ENCODE measurements around the gene ANKRD7.

ANKRD7 gene, protein sequence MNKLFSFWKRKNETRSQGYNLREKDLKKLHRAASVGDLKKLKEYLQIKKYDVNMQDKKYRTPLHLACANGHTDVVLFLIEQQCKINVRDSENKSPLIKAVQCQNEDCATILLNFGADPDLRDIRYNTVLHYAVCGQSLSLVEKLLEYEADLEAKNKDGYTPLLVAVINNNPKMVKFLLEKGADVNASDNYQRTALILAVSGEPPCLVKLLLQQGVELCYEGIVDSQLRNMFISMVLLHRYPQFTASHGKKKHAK

DNA sequence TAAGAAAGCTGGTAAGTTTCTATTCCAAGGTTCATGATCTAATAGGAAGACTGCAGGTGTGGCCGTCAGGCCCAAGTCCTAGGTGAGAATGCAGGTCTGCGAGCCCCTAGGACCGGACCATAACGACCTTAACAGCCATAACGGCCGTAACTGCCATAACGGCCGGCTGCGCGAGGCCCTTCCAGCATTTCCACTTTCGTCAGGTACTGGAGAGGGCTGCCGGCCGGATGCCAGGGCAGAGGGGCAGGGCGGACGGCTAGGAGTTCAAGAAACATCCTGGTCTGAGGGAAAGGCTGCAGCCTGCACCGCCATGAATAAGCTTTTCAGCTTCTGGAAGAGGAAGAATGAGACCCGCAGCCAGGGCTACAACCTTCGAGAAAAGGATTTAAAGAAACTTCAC, at the start of gene ANKRD7:
Gene ANKRD7 (plus strand): TSS at position 184 of the 400 bp plus-strand sequence. CDS start 127 bp downstream, at position 311.
- no peak within 1 kb of the TSS for H3K27ac Mint-ChIP-seq
- H3K4me3 Mint-ChIP-seq = no peak within 1 kb of the TSS
- ATAC-seq (replicated peaks) (no peak), DNase-seq (no peak)
- peaks cover 0 to 3% of the 10 kb centered on the region in 2 donors for H3K9me3 Mint-ChIP-seq
- H3K27me3 Mint-ChIP-seq = peaks cover 8 to 10% of the 10 kb centered on the region in 2 donors
- no peaks in the 10 kb centered on the region for H3K4me1 Mint-ChIP-seq
- no peaks in the 10 kb centered on the region for H3K36me3 Mint-ChIP-seq

- peaks cover 7 to 13% of the 10 kb centered on the region in 2 donors for H3K4me1 Mint-ChIP-seq
- ATAC-seq (replicated peaks) (no peak), DNase-seq (no peak)
- H3K27ac Mint-ChIP-seq = no peak overlapping the region
- peaks cover 18 to 20% of the 10 kb centered on the region in 2 donors for H3K27me3 Mint-ChIP-seq
- peaks cover 0 to 13% of the 10 kb centered on the region in 2 donors for H3K36me3 Mint-ChIP-seq
- H3K4me3 Mint-ChIP-seq = no peak overlapping the region
- no peaks in the 10 kb centered on the region for H3K9me3 Mint-ChIP-seq
These were observed 48.8 kb upstream of the ANKRD7 start for GRCh38 chr7:118175740-118176139.

- H3K9me3 Mint-ChIP-seq = no peaks in the 10 kb centered on the region
- H3K36me3 Mint-ChIP-seq = peaks cover 8 to 15% of the 10 kb centered on the region in 2 donors
- peak; percentile 27 to 35 for ATAC-seq (replicated peaks)
- DNase-seq = no peak
- no peak overlapping the region for H3K4me3 Mint-ChIP-seq
- H3K4me1 Mint-ChIP-seq = peaks cover 10 to 14% of the 10 kb centered on the region in 2 donors
- H3K27ac Mint-ChIP-seq = no peak overlapping the region
- no peaks in the 10 kb centered on the region for H3K27me3 Mint-ChIP-seq
These were observed 45.3 kb upstream of the ANKRD7 start for GRCh38 chr7:118179191-118179590.

DNA sequence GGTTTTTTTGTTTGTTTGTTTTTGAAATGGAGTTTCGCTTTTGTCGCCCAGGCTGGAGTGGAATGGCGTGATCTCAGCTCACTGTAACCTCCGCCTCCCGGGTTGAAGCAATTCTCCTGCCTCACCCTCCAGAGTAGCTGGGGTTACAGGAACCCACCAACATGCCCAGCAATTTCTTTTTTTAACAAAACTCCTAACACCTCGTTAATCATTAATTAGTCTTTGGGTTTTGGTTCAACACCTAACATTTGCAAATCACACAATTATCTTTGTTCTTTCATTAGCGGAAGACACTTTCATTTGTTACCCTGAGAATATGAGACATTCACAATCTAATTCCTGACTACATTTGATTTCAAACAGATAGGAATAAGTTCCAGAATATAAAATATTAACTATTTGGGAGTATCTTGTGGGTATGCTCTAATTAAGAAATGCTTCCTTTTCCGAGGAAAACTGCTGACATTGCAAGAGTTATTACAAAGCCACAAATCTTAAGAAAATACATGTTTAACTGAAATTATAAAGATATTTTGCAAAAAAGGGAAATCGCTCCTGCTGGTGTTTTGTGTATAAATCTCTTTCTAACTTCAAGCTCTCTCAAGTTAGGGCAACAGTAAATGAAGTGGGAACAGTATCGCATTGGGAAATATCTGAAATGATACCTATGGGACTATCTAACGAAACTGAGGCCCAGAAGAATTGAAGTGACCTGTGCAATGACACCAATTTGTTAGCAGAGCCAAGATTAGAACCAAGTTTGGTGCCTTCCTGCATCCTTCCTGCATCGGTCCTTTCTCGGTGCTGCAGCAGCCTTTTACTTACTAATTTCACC, 41.7 kb upstream of the ANKRD7 start:
- Mint-ChIP-seq H3K9me3 (no peaks in the 10 kb centered on the region), H3K4me1 (peaks cover 13 to 30% of the 10 kb centered on the region in 2 donors), H3K36me3 (peaks cover 21 to 29% of the 10 kb centered on the region in 2 donors), H3K27ac (peak overlapping the region; percentile 99), H3K4me3 (peak overlapping the region; percentile 92 to 96), H3K27me3 (no peaks in the 10 kb centered on the region)
- ATAC-seq (replicated peaks) = no peak
- DNase-seq = no peak

GRCh38 chr7:118183428-118183785, 41.1 kb upstream of the ANKRD7 start:
- Mint-ChIP-seq H3K27ac (peak overlapping the region; percentile 99), H3K27me3 (no peaks in the 10 kb centered on the region), H3K9me3 (no peaks in the 10 kb centered on the region), H3K4me3 (peak overlapping the region; percentile 92 to 96), H3K36me3 (peaks cover 23 to 34% of the 10 kb centered on the region in 2 donors), H3K4me1 (peaks cover 13 to 30% of the 10 kb centered on the region in 2 donors)
- ATAC-seq (replicated peaks) (peak; percentile 9 to 10), DNase-seq (no peak)

DNA sequence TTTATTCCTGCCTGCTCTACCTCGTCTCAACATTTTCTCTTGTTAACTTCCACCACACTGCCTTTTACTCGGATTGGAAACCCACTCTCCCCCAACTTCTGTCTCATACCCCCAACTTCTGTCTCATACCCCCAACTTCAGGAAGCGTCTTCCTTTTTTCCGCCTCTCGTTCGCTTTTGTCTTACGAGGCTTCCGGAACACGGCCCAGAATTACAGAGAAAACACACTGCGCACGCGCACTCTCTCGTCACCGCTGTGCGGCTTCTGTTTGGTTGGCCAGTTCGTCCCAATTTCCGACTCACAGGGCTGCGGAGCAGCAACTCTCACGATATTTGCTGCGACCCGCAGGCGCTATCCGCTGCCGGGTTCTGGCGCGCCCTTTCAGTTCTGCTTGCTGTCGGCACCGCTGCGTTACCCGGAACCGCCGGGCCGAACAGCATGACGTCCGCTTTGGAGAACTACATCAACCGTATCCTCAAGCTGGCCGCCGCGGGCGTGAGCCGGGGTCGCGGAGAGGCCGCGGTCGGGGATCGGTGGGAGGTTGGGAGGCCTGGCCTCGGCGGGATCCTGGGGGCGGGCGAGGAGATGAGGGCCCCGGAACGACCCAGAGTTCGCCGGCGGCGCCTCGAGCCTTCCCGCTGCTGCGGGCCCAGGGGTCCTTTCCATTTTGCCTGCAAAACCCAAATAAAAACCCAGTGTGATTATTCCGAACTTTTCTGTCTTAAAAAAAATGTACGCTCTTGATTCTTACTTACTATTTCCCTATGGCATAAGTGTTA, 40.5 kb upstream of the ANKRD7 start, which contains the start of gene LSM8:
Gene LSM8 (plus strand): TSS at position 379 of the 779 bp plus-strand sequence. CDS start 60 bp downstream, at position 439.
- Mint-ChIP-seq H3K4me1 (peaks cover 13 to 30% of the 10 kb centered on the region in 2 donors), H3K9me3 (no peaks in the 10 kb centered on the region), H3K27me3 (no peaks in the 10 kb centered on the region), H3K4me3 (peak within 1 kb of the TSS; percentile 92 to 96), H3K27ac (peak within 1 kb of the TSS; percentile 99), H3K36me3 (peaks cover 23 to 34% of the 10 kb centered on the region in 2 donors)
- peak; percentile 98 to 99 for ATAC-seq (replicated peaks)
- peak; percentile 97 for DNase-seq

DNA sequence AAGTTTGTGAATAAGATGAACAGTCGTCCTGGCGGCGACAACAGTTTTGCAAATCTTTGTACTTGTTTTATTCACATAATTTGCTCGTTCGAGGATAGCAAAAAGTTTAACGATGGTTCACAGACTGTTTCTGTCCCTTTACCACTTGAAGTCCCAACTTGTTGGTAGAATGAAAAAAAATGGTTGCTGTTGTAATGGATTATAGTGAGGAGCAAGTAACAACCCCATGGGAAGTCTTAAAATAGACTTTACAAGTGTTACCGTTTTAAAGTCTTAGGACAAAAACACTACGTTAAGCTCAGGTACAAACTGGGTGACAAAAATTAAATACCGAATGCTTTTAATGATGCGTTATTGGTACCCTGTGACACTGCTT, 40.0 kb upstream of the ANKRD7 start:
- Mint-ChIP-seq H3K27me3 (no peaks in the 10 kb centered on the region), H3K4me3 (peak overlapping the region; percentile 92 to 96), H3K27ac (peak overlapping the region; percentile 99), H3K4me1 (peaks cover 13 to 29% of the 10 kb centered on the region in 2 donors), H3K9me3 (no peaks in the 10 kb centered on the region), H3K36me3 (peaks cover 25 to 34% of the 10 kb centered on the region in 2 donors)
- no peak for ATAC-seq (replicated peaks)
- no peak for DNase-seq

DNA sequence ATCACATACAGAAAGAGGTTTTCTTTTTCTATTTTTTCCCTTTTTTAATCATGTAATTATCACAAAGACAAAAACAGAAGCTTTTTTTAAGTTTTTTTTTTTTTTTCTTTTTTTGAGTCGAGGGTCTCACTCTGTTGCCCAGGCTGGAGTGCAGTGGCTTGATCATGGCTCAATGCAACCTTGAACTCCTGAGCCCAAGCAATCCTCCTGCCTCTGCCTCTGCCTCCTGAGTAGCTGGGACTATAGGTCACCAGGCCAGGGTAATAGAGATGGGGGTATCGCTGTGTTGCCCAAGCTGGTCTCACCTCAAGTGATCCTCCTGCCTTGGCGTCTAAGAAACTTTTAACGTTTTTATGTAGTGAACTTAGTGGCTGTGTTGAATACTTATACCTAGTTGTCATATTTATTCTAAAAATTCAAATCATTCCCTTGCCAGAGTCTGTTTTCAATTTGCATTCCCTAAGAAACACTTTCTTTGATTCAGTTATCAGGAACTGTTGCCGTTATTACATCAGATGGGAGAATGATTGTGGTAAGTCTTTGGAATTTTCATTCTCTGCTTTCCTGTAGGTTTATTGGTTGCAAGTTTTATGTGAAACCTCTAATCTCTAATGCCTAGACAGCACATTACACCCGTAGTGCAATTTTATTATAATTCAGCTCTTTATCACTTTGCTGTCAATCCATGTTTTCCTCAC, 39.2 kb upstream of the ANKRD7 start:
- ATAC-seq (replicated peaks) (no peak), DNase-seq (no peak)
- no peaks in the 10 kb centered on the region for H3K27me3 Mint-ChIP-seq
- peaks cover 18 to 34% of the 10 kb centered on the region in 2 donors for H3K36me3 Mint-ChIP-seq
- H3K4me3 Mint-ChIP-seq = peak overlapping the region; percentile 70 to 71
- H3K9me3 Mint-ChIP-seq = no peaks in the 10 kb centered on the region
- H3K4me1 Mint-ChIP-seq = peaks cover 7 to 21% of the 10 kb centered on the region in 2 donors
- H3K27ac Mint-ChIP-seq = peak overlapping the region; percentile 49

DNA sequence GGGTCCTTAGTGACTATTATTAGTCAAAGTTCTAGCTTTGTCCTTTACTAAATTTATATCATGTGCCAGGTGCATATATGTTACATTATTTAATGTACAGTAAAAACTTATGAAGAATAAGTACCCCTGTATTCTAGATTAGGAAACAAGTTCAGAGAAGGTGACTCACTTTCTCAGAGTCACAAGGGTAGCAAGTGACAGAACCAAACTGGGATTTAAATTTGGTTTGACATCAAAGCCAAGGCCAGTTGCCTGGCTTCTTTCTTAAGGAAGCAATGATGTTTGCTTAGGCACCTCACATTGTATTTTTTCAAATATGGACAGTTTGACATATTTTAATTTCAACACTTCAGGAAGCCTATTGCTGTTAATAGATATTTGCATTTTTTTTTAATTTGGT, 38.0 kb upstream of the ANKRD7 start:
- peak overlapping the region; percentile 25 to 57 for H3K4me3 Mint-ChIP-seq
- H3K27me3 Mint-ChIP-seq = no peaks in the 10 kb centered on the region
- DNase-seq (no peak), ATAC-seq (replicated peaks) (no peak)
- H3K27ac Mint-ChIP-seq = no peak overlapping the region
- peaks cover 6 to 16% of the 10 kb centered on the region in 2 donors for H3K4me1 Mint-ChIP-seq
- no peaks in the 10 kb centered on the region for H3K9me3 Mint-ChIP-seq
- H3K36me3 Mint-ChIP-seq = peaks cover 17 to 35% of the 10 kb centered on the region in 2 donors

DNA sequence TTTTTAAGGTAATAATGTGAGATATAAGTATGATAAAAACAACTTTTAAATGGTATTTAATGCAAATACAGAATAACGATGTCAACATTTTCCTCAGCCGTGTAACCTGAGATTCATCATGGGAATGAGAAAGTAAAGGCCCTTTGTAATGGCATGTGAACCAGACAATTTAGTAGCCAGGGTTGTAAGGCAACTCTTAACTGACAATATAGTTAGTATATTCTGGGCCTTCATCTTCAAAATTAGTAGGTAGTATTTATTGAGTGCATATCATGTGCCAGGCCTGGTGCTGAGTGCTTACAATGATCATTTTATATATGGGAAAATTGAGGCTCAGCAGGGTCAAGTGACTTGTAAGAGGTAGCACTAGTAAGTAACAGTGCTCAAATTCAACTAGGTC, 29.9 kb upstream of the ANKRD7 start:
- H3K27me3 Mint-ChIP-seq = no peaks in the 10 kb centered on the region
- no peaks in the 10 kb centered on the region for H3K9me3 Mint-ChIP-seq
- no peak for DNase-seq
- H3K36me3 Mint-ChIP-seq = peaks cover 9 to 17% of the 10 kb centered on the region in 2 donors
- no peak overlapping the region for H3K4me3 Mint-ChIP-seq
- ATAC-seq (replicated peaks) = no peak
- no peak overlapping the region for H3K27ac Mint-ChIP-seq
- no peaks in the 10 kb centered on the region for H3K4me1 Mint-ChIP-seq

- ATAC-seq (replicated peaks) = peak; percentile 81 to 85
- no peak for DNase-seq
- Mint-ChIP-seq H3K9me3 (no peaks in the 10 kb centered on the region), H3K4me3 (no peak overlapping the region), H3K27ac (no peak overlapping the region), H3K4me1 (no peaks in the 10 kb centered on the region), H3K27me3 (no peaks in the 10 kb centered on the region), H3K36me3 (peaks cover 7 to 17% of the 10 kb centered on the region in 2 donors)
These were observed 28.5 kb upstream of the ANKRD7 start for GRCh38 chr7:118195837-118196474.

DNA sequence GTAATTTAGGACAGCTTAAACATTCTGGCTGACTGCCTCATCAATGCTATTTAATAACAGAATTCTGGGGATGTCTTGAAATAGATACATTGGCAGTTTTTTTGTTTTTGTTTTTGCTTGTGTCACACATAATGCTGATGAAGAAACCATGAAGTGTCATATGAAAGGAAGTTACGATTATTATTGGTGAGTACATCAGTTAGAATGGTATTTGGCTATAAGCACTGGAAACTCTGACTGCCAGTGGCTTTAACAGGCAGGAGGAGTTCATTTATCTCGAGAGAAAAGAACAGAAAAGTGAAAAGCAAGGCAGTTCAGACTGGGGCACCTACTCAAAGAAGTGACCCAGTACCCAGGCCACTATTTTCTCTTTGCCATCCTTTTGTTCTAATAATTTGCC, 22.4 kb upstream of the ANKRD7 start:
- Mint-ChIP-seq H3K36me3 (peaks cover 0 to 12% of the 10 kb centered on the region in 2 donors), H3K9me3 (no peaks in the 10 kb centered on the region), H3K27ac (peak overlapping the region; percentile 52), H3K4me1 (peaks cover 2 to 15% of the 10 kb centered on the region in 2 donors), H3K27me3 (peaks cover 0 to 5% of the 10 kb centered on the region in 2 donors), H3K4me3 (no peak overlapping the region)
- DNase-seq (no peak), ATAC-seq (replicated peaks) (no peak)
